HG03066 (cell line): ENCODE data around the gene BPIFB6.
"Not testable (repeated sequence)": the region's sequence is repeated elsewhere in the genome, so short reads cannot be mapped to it uniquely, and the experiment has no call there.

Experiments used
- ATAC-seq: cut with Tn5 transposase; IDR thresholded peaks from one replicate; pipeline ENCODE4 v1.9.1; 2021; ENCODE audit warnings: low read depth; ENCODE audit not compliant: unreplicated experiment

The BPIFB6 gene

GRCh38 chr20:33027769-33028751 lies 3.4 kb upstream of the BPIFB6 start:
- no peak for ATAC-seq

- no peak for ATAC-seq
Observed at GRCh38 chr20:33028875-33029274, 2.6 kb upstream of the BPIFB6 start.

GRCh38 chr20:33030076-33030475 lies 1.4 kb upstream of the BPIFB6 start:
- ATAC-seq, result no peak

- ATAC-seq, result no peak
Observed at GRCh38 chr20:33030569-33030968, 879 bp upstream of the BPIFB6 start.

GRCh38 chr20:33032555-33032954 lies 1.1 kb downstream of the BPIFB6 start:
- no peak for ATAC-seq

GRCh38 chr20:33033381-33033780 lies 1.9 kb downstream of the BPIFB6 start:
- ATAC-seq, result no peak

GRCh38 chr20:33034115-33034514 lies 2.7 kb downstream of the BPIFB6 start:
- ATAC-seq, result no peak

DNA sequence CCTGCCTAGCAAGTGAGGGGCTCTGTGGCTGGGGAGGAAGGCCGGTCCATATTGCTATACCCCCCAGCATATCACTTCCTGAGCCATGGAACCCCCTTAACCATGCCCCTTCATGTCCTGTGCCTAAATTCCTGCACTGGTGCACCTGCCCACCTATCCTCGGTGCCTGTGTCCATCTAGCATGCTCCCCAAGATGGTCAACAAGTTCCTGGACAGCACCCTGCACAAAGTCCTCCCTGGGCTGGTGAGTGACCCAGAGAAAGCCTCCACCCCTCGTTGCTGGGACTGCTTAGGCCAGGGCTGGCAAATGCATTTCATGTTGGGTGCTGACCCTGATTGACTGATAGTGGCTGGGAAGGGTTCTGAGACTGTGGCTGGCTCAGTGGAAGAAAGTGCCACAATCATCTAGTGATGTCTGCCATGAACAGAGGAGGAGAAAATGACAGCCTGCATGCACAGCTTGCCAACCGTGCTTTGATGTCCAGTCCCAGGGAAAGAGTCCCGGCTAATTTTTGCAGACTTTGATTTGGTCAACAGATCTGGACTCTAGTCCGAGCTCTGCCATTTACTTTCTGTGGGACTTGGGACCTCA lies 3.5 kb downstream of the BPIFB6 start:
- ATAC-seq, result no peak

- no peak for ATAC-seq
Observed at GRCh38 chr20:33037456-33037855, 6.0 kb downstream of the BPIFB6 start.

DNA sequence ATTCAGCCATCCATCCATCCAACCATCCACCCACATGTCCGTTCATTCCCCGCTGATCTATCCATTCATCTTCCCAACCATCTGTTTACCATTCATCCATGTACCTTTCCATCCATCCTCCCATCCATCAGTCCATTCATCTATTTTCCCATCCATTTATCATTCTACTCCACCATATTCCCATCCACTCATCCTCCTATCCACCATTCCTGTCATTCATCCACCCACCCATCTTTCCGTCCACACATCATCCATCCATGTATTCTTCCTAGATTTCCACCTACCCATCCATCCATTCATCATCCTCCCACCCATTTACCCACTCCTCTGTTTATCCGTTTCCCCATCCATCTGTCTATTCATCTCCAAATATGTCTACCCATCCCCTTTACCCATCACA lies 6.8 kb downstream of the BPIFB6 start:
- ATAC-seq, result no peak

DNA sequence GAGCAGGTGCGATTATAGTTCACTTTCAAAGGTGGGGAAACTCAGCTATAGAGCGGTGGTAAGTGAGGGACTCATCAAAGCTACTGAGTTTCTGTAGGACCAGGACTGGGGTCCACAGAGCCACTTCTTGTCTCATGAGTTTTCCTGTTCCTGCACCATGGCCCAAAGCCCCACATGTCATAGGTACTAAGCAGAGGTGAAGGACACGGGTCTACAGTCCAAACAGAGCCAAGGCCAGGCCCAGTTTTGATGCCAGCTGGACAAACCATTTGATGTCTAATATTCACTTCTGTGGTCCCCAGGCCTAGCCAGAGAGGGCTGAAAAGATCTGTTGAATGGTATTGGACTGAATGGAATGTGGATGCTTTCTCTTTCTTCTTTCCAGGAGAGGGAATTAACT lies 11.0 kb downstream of the BPIFB6 start:
- ATAC-seq, result no peak

- ATAC-seq, result no peak
Observed at GRCh38 chr20:33042983-33043730, 11.7 kb downstream of the BPIFB6 start.

- ATAC-seq, result no peak
Observed at GRCh38 chr20:33043731-33044181, 12.3 kb downstream of the BPIFB6 start.

DNA sequence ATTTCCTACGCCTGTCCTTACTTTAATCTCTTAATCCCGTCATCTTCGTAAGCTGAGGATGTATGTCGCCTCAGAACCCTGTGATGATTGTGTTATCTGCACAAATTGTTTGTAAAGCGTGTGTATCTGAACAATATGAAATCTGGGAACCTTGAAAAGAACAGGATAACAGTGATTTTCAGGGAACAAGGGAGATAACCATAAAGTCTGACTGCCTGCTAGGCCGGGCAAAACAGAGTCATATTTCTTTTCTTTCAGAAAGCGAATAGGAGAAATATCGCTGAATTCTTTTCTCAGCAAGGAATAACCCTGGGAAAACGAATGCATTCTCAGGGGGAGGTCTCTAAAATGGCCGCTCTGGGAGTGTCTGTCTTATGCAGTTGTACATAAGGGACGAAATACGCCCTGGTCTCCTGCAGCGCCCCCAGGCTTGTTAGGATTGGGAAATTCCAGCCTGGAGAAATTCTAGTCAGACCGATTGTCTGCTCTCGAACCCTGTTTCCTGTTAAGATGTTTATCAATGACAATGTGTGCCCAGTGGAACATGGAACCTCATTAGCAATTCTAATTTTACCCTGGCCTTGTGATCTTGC lies 13.8 kb downstream of the BPIFB6 start:
- ATAC-seq, result not testable (repeated sequence)

GRCh38 chr20:33046412-33046811 lies 15.0 kb downstream of the BPIFB6 start:
- no peak for ATAC-seq

- no peak for ATAC-seq
Observed at GRCh38 chr20:33051333-33051732, 19.9 kb downstream of the BPIFB6 start.

DNA sequence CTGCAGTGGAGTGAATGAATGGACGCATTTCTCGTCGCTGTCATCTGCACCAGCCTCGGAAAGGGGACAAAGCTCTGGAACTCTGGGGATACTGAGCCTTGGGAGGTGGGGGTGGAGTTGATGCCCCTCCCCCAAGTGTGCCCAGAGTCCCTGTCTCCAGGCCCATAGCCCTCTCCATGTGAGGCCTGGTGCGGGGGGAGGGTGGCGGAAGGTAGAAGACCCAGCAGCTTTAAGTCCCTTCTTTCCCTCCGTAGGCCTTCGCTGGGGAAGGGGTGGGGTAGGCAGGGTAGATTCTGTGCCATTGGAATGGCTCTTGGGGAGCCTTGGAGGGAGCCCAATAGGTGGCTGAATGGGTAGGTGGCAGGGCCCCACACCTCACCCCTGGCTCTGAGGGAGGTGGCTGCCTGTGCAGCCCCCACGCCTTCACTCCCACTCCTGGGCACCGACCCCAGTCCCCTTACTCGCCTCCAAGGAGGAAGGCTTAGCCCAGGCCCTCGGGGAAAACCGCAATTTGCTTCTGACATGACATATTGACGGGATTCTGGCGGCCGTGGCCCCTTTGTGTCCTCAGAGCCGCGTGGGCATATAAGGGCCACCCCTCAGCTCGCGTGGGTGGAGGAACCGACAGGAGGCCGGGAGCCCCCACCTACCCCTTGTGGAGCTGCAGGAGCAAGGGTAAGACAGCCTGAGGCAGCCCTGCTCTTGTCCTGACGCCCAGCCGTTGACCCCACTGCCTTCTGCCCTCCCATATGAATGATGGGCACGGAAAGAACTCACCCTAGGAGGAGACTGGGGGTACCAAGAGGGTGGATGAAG lies 22.1 kb downstream of the BPIFB6 start, which contains the start of gene BPIFB3:
Gene BPIFB3 (plus strand): TSS at position 613 of the 816 bp plus-strand sequence. CDS start 1,533 bp downstream, outside the sequence.
- no peak for ATAC-seq

DNA sequence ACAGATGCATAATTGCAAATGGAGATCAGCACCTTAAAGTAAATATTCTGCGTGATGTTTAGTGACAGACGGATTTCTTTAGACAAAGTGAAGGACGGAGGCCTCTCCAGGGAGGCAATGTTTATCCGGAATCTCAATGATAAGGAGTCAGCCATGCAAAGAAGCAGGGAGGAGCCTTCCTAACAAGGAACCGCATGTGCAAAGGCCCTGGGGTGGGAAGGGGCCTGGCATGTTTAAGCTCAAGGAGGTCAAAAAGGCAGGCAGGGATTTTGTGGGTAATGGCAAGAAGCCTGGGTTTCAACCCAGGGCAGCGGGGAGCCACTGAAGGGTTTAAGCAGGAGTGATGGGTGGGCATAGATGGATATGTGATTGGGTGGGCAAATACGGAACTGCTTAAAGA lies 22.9 kb downstream of the BPIFB6 start:
- no peak for ATAC-seq

- ATAC-seq, result no peak
Observed at GRCh38 chr20:33054791-33055190, 23.3 kb downstream of the BPIFB6 start.

GRCh38 chr20:33059136-33059535 lies 27.7 kb downstream of the BPIFB6 start:
- no peak for ATAC-seq
